Activated naive CD4-positive, alpha-beta T cell treated with anti-CD3 and anti-CD28 coated beads, Interleukin-2, amount 10 ng/mL, durations not matched to agents 7 days and 5 days (primary cell): Measurements from ENCODE around the gene MAPRE3.

Source experiments
- CTCF ChIA-PET: fragments of 350-600 bp; sonication (Branson Sonifier 250); formaldehyde crosslinking; loops from one replicate; lab custom pipeline; 2021; ENCODE audit warnings: antibody characterized with exemption; lab: Charles Lee
- DNase-seq: peaks from one replicate; pipeline ENCODE4 v3.0.0-alpha.2; 2020
- H3K27ac Mint-ChIP-seq: one replicate; pipeline ENCODE4 v1.8.0; 2021; ENCODE audit warnings: mild to moderate bottlenecking, moderate library complexity, mixed read lengths
- H3K27me3 Mint-ChIP-seq: one replicate; pipeline ENCODE4 v1.8.0; 2021; ENCODE audit warnings: mild to moderate bottlenecking, mixed read lengths
- H3K36me3 Mint-ChIP-seq: one replicate; pipeline ENCODE4 v1.8.0; 2021; ENCODE audit warnings: mixed read lengths
- H3K4me1 Mint-ChIP-seq: one replicate; pipeline ENCODE4 v1.8.0; 2021; ENCODE audit warnings: mixed read lengths
- H3K4me3 Mint-ChIP-seq: one replicate; pipeline ENCODE4 v1.8.0; 2021; ENCODE audit warnings: mild to moderate bottlenecking, moderate library complexity, mixed read lengths
- H3K9me3 Mint-ChIP-seq: one replicate; pipeline ENCODE4 v1.8.0; 2021; ENCODE audit warnings: mixed read lengths

The MAPRE3 gene

GRCh38 chr2:27038631-27039339 is 68.3 kb downstream of the MAPRE3 start:
- H3K4me3 Mint-ChIP-seq: no peak overlapping the region
- H3K27ac Mint-ChIP-seq: peak overlapping the region; percentile 62
- no peaks in the 10 kb centered on the region for H3K9me3 Mint-ChIP-seq
- H3K4me1 Mint-ChIP-seq: peaks cover 19% of the 10 kb centered on the region
- no peak for DNase-seq
- CTCF ChIA-PET: interaction anchor here (1.0 to 1.7 kb wide), 2 partner anchors 11 to 12 kb away, joined by 3 to 4 read pairs; no protein-coding TSS in a partner anchor
- no peaks in the 10 kb centered on the region for H3K27me3 Mint-ChIP-seq
- H3K36me3 Mint-ChIP-seq: peaks cover 64% of the 10 kb centered on the region

GRCh38 chr2:27039426-27039825 is 69.0 kb downstream of the MAPRE3 start:
- Mint-ChIP-seq H3K27me3 (no peaks in the 10 kb centered on the region), H3K4me1 (peaks cover 13% of the 10 kb centered on the region), H3K4me3 (no peak overlapping the region), H3K36me3 (peaks cover 59% of the 10 kb centered on the region), H3K27ac (no peak overlapping the region), H3K9me3 (no peaks in the 10 kb centered on the region)
- CTCF ChIA-PET: no interaction called here
- DNase-seq: no peak

- H3K4me3 Mint-ChIP-seq: no peak overlapping the region
- H3K27ac Mint-ChIP-seq: no peak overlapping the region
- H3K9me3 Mint-ChIP-seq: no peaks in the 10 kb centered on the region
- CTCF ChIA-PET: interaction anchor here (1.5 kb wide), 1 partner anchor 78 kb away, joined by 5 read pairs; no protein-coding TSS in a partner anchor
- no peaks in the 10 kb centered on the region for H3K27me3 Mint-ChIP-seq
- no peak for DNase-seq
- peaks cover 9% of the 10 kb centered on the region for H3K4me1 Mint-ChIP-seq
- H3K36me3 Mint-ChIP-seq: peaks cover 59% of the 10 kb centered on the region
Measured at GRCh38 chr2:27039871-27040270, 69.4 kb downstream of the MAPRE3 start.

GRCh38 chr2:27040282-27040681 is 69.8 kb downstream of the MAPRE3 start:
- Mint-ChIP-seq H3K4me3 (no peak overlapping the region), H3K4me1 (peaks cover 4% of the 10 kb centered on the region), H3K27me3 (no peaks in the 10 kb centered on the region), H3K27ac (no peak overlapping the region), H3K9me3 (no peaks in the 10 kb centered on the region), H3K36me3 (peaks cover 55% of the 10 kb centered on the region)
- CTCF ChIA-PET: interaction anchor here (1.5 kb wide), 1 partner anchor 78 kb away, joined by 5 read pairs; no protein-coding TSS in a partner anchor
- no peak for DNase-seq

GRCh38 chr2:27041752-27042151 is 71.3 kb downstream of the MAPRE3 start:
- H3K36me3 Mint-ChIP-seq: peaks cover 46% of the 10 kb centered on the region
- H3K27ac Mint-ChIP-seq: peak overlapping the region; percentile 47
- H3K4me3 Mint-ChIP-seq: no peak overlapping the region
- CTCF ChIA-PET: no interaction called here
- H3K4me1 Mint-ChIP-seq: peaks cover 3% of the 10 kb centered on the region
- H3K9me3 Mint-ChIP-seq: no peaks in the 10 kb centered on the region
- DNase-seq: no peak
- no peaks in the 10 kb centered on the region for H3K27me3 Mint-ChIP-seq

- Mint-ChIP-seq H3K4me1 (peaks cover 3% of the 10 kb centered on the region), H3K4me3 (no peak overlapping the region), H3K27me3 (no peaks in the 10 kb centered on the region), H3K27ac (peak overlapping the region; percentile 47), H3K9me3 (no peaks in the 10 kb centered on the region), H3K36me3 (peaks cover 42% of the 10 kb centered on the region)
- no peak for DNase-seq
- CTCF ChIA-PET: no interaction called here
Measured at GRCh38 chr2:27042159-27042661, 71.8 kb downstream of the MAPRE3 start.

- no peak for DNase-seq
- peaks cover 4% of the 10 kb centered on the region for H3K4me1 Mint-ChIP-seq
- no peaks in the 10 kb centered on the region for H3K9me3 Mint-ChIP-seq
- H3K27ac Mint-ChIP-seq: no peak overlapping the region
- H3K36me3 Mint-ChIP-seq: peaks cover 33% of the 10 kb centered on the region
- no peaks in the 10 kb centered on the region for H3K27me3 Mint-ChIP-seq
- H3K4me3 Mint-ChIP-seq: no peak overlapping the region
- CTCF ChIA-PET: no interaction called here
Measured at GRCh38 chr2:27042985-27043634, 72.7 kb downstream of the MAPRE3 start.

- peaks cover 13% of the 10 kb centered on the region for H3K36me3 Mint-ChIP-seq
- peak overlapping the region; percentile 92 for H3K4me3 Mint-ChIP-seq
- H3K27ac Mint-ChIP-seq: peak overlapping the region; percentile 98
- peak; percentile 69 for DNase-seq
- peaks cover 27% of the 10 kb centered on the region for H3K4me1 Mint-ChIP-seq
- H3K9me3 Mint-ChIP-seq: peaks cover 2% of the 10 kb centered on the region
- peaks cover 13% of the 10 kb centered on the region for H3K27me3 Mint-ChIP-seq
- CTCF ChIA-PET: interaction anchor here (0.6 to 3.1 kb wide), 9 partner anchors 11 to 88 kb away, joined by 3 to 21 read pairs (median 4); partner anchors contain the start of gene TMEM214
Measured at GRCh38 chr2:27049422-27050280, 79.2 kb downstream of the MAPRE3 start.

- H3K4me1 Mint-ChIP-seq: peaks cover 27% of the 10 kb centered on the region
- H3K36me3 Mint-ChIP-seq: peaks cover 20% of the 10 kb centered on the region
- H3K27me3 Mint-ChIP-seq: peaks cover 13% of the 10 kb centered on the region
- CTCF ChIA-PET: interaction anchor here (0.6 to 3.1 kb wide), 11 partner anchors 12 to 88 kb away, joined by 3 to 21 read pairs (median 4); partner anchors contain the start of genes ABHD1 and TMEM214
- H3K9me3 Mint-ChIP-seq: peaks cover 2% of the 10 kb centered on the region
- peak overlapping the region; percentile 98 for H3K27ac Mint-ChIP-seq
- H3K4me3 Mint-ChIP-seq: peak overlapping the region; percentile 92
- peak; percentile 93 for DNase-seq
Measured at GRCh38 chr2:27050281-27050995, 80.0 kb downstream of the MAPRE3 start.

- peak within 1 kb of the TSS; percentile 98 for H3K27ac Mint-ChIP-seq
- peaks cover 27% of the 10 kb centered on the region for H3K4me1 Mint-ChIP-seq
- H3K4me3 Mint-ChIP-seq: peak within 1 kb of the TSS; percentile 92
Measured at GRCh38 chr2:27050996-27051901, 80.8 kb downstream of the MAPRE3 start, which contains the start of gene AGBL5. TSS of gene AGBL5 (plus strand) at chr2:27051668. CDS start at chr2:27052959, 1,291 bp downstream.

GRCh38 chr2:27051902-27052645 is 81.6 kb downstream of the MAPRE3 start:
- peaks cover 13% of the 10 kb centered on the region for H3K27me3 Mint-ChIP-seq

More at GRCh38 chr2:27050996-27051901, 80.8 kb downstream of the MAPRE3 start, which contains the start of gene AGBL5:
- DNase-seq: peak; percentile 98
- CTCF ChIA-PET: interaction anchor here (0.6 to 3.1 kb wide), 13 partner anchors 10 to 89 kb away, joined by 3 to 21 read pairs (median 4); partner anchors contain the start of genes ABHD1, OST4 and TMEM214
- peaks cover 2% of the 10 kb centered on the region for H3K9me3 Mint-ChIP-seq
- H3K36me3 Mint-ChIP-seq: peaks cover 23% of the 10 kb centered on the region
- H3K27me3 Mint-ChIP-seq: peaks cover 13% of the 10 kb centered on the region

More at GRCh38 chr2:27051902-27052645, 81.6 kb downstream of the MAPRE3 start:
- Mint-ChIP-seq H3K27ac (peak overlapping the region; percentile 84), H3K4me3 (peak overlapping the region; percentile 85), H3K36me3 (peaks cover 26% of the 10 kb centered on the region), H3K4me1 (peaks cover 27% of the 10 kb centered on the region), H3K9me3 (peaks cover 2% of the 10 kb centered on the region)
- no peak for DNase-seq
- CTCF ChIA-PET: interaction anchor here (1.1 to 3.1 kb wide), 7 partner anchors 10 to 47 kb away, joined by 3 to 21 read pairs (median 5); partner anchors contain the start of genes OST4 and TMEM214
